Skin epidermis (tissue), 12 donors: ENCODE measurements around the gene PGBD5.
A peak's percentile ranks its signal among the peaks of the same experiment; 100 is the strongest.

Experiments used
- H3K27ac ChIP-seq, 21 experiments: fragments of 200-600 bp; sonication (generic) in 11 of 21; one replicate each; pipeline ENCODE4 v1.5.0; 2020; ENCODE audit warnings: mild to moderate bottlenecking in 3 of 21, inconsistent platforms in 2 of 21, moderate library complexity in 2 of 21
- H3K4me3 ChIP-seq, 7 experiments: fragments of 200-600 bp; sonication (generic) in 2 of 7; one replicate each; pipeline ENCODE4 v1.5.0; 2020; ENCODE audit warnings: inconsistent platforms in 2 of 7, mild to moderate bottlenecking in 2 of 7, moderate library complexity in 1 of 7

PGBD5 gene

DNA sequence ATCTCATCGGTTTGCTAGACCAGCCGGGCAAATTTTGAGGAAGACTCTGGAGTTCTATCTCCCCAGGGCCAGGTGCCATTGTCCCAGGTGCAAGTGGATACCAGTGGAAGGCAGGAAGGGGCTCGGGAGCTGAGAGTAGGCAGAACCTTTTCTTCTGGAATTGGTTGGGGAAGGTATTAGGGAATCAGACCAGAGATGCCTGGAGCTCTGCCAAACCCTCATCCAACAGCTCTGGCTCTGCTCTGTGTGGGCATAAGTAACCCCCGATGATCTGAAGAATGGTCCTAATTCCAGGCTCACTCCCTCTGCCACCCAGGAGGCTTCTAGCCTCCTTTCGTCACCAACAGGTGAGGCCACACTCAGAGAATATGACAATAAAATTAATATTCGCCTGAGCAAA, 69.9 kb downstream of the PGBD5 start:
- no peak overlapping the region for H3K27ac ChIP-seq
- no peak overlapping the region for H3K4me3 ChIP-seq

DNA sequence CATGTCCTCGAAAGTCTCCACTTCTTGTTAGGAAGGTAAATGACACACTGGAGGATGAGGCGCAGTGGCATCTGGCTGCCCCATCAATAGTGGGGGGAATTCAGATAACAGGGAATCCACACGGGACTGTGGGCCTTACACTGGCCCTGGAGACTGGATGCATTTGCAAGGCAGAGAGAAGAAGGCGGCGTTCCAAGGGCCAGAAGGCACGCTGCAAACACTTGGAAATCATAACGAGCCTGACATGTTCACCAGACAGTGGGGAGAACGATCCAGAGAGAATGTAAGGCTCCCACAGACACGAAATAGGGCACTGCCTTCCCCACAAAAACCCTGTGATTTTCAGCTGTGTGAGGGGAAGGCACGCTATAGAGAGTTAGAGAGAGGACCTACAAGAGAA, 70.5 kb downstream of the PGBD5 start:
- Histone ChIP-seq H3K4me3 (no peak overlapping the region), H3K27ac (no peak overlapping the region)

DNA sequence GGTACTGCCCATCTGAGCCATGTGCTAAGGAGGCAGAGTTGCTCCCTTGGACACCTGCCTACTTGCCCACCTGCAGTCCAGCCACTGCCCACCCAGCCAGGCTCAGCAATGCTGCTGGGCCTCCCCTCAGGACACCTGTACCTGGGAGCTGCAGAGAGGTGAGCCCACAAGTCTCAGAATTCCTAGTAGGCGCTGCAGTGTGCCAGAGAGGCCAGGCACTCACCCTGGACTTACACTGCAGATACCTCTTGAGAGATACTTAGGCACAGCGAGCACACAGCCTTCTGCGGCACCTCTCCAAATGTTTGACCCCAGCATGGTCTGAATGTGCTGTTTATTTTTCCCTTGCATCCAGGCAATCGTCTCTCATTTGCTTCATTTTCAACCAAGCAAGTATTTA, 71.0 kb downstream of the PGBD5 start:
- Histone ChIP-seq H3K27ac (no peak overlapping the region), H3K4me3 (no peak overlapping the region)

DNA sequence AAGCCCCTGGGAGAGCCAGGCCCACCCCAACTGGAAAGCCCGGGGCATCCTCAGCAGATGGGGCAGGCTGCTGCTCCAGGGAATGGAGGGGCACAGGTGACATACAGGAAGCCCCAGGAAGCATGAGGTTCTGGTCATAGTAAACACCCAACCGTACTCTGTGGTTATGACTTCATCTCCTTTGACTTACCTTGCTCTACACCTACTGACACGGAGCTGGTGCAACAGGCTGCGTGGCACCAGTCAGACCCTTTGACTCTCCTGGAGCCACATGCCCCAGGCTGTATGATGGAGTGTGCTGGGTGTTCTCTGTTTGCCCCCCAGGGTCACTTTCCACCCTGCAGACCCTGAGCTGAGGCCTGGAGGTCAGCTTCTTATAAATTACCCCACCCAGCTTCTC, 72.1 kb downstream of the PGBD5 start:
- no peak overlapping the region for H3K27ac ChIP-seq

GRCh38 chr1:230352537-230352936, 73.6 kb downstream of the PGBD5 start:
- H3K27ac ChIP-seq, result no peak overlapping the region
- no peak overlapping the region for H3K4me3 ChIP-seq

More for the DNA sequence above, 72.1 kb downstream of the PGBD5 start:
- H3K4me3 ChIP-seq, result no peak overlapping the region

GRCh38 chr1:230351983-230352382, 74.1 kb downstream of the PGBD5 start:
- Histone ChIP-seq H3K4me3 (no peak overlapping the region), H3K27ac (no peak overlapping the region)

- no peak overlapping the region for H3K27ac ChIP-seq
- H3K4me3 ChIP-seq, result no peak overlapping the region
These were observed 74.6 kb downstream of the PGBD5 start for GRCh38 chr1:230351514-230351913.

- no peak overlapping the region for H3K27ac ChIP-seq
- H3K4me3 ChIP-seq, result no peak overlapping the region
These were observed 75.8 kb downstream of the PGBD5 start for GRCh38 chr1:230350208-230350921.

- H3K27ac ChIP-seq, result no peak overlapping the region
- H3K4me3 ChIP-seq, result no peak overlapping the region
These were observed 77.1 kb downstream of the PGBD5 start for GRCh38 chr1:230349020-230349393.

DNA sequence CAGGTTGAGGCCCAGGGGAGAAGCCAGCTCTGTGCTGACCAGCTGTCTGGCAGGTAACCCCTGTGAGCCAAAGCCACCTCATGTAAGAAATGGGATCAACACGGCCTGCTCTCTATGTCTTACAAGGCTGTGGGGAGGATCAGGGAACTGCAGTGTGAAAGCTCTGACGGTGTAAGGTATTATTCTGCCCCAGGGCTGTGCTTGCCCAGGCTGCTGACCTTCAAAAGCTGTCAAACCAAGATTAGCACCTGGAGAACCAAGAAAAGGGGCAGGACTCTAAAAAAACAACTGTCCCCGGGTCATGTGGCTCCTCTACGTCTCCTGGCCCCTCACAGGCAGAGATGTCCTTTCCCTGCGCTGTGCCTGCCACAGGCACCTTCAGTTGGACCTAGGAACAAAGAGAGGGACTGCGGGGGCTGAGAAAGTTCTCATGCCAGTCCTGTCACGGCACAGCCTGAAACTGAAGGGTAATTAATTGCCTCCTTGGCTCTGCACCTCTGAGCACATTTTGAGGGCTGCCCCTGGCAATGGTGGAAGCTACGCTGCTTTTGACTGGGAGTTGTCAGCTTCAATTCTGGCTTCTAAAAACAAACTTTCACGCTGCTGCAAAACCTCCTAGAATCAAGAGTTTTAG, 77.6 kb downstream of the PGBD5 start:
- Histone ChIP-seq H3K27ac (no peak overlapping the region), H3K4me3 (no peak overlapping the region)

- Histone ChIP-seq H3K4me3 (no peak overlapping the region), H3K27ac (no peak overlapping the region)
These were observed 78.2 kb downstream of the PGBD5 start for GRCh38 chr1:230347896-230348295.

- Histone ChIP-seq H3K27ac (peak overlapping the region in 2 of 21 experiments; percentile 13 to 51), H3K4me3 (no peak overlapping the region)
These were observed 80.8 kb downstream of the PGBD5 start for GRCh38 chr1:230345139-230345885.

DNA sequence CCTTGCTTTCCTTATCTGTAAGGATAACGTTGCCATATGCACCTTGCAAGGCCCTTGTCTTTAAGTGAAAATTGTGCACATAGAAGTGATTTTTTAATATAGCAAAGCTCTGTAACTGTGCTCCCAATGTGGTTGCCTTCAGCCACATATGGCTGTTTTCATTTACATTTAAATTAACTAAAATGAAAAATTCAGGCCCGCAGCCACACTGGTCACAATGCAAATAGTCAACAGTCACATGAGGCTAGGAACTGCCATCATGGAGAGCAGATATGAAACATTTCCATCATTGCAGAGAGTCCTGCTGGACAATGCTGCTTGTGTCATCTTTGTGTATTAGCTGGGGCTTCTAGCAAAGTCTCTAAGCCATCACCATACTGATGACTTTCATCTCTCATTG, 83.4 kb downstream of the PGBD5 start:
- H3K27ac ChIP-seq, result no peak overlapping the region
- no peak overlapping the region for H3K4me3 ChIP-seq

- no peak overlapping the region for H3K27ac ChIP-seq
These were observed 84.1 kb downstream of the PGBD5 start for GRCh38 chr1:230342019-230342418.

DNA sequence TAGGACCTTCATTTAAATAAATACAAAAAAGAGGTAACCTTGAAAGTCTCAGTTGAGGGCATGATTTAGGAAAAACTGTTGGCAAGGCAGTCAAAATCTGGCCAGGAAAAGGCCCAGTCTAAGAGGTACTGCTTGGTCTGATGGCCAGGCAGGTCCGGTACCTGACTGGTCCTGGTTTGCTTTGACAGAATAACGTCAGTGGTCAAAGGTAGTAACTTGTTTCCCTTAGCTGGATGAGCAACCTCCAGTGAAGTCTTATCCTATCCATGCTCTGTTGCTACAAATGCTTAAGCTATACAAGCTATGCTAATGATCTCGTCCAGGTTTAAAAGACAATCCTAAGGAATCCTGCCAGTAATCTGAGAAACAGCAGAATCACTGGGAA, 85.0 kb downstream of the PGBD5 start:
- H3K4me3 ChIP-seq, result no peak overlapping the region
- no peak overlapping the region for H3K27ac ChIP-seq

More at GRCh38 chr1:230342019-230342418, 84.1 kb downstream of the PGBD5 start:
- no peak overlapping the region for H3K4me3 ChIP-seq

DNA sequence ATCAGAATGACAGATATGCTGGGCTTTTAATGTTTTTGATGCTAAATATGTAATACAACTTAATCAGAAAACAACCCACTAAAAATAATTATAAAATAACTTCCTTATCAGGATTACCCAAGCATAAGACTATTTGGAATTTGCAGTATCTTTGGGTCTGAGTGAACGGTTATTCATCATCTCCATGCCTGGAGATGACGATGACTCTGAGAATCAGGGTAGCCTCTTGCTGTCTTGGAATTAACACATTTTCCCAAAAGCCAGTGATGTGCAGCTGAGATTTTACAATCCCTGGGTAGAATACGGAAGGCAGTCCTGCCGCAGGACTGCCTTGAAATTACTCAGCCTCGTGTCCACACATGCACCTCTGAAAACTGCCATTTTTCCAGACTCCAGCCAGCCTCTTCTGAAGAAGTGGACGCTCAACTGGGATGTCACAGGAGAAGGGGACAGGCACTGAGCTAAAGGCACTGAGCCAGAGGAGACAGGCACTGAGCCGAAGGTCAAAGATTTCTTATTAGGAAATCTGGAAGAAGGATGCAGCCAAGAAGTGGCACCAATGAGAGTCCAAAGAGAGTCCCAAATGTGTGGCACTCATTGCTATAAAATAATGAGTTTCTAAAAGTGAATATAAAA, 85.5 kb downstream of the PGBD5 start:
- Histone ChIP-seq H3K27ac (no peak overlapping the region), H3K4me3 (no peak overlapping the region)

DNA sequence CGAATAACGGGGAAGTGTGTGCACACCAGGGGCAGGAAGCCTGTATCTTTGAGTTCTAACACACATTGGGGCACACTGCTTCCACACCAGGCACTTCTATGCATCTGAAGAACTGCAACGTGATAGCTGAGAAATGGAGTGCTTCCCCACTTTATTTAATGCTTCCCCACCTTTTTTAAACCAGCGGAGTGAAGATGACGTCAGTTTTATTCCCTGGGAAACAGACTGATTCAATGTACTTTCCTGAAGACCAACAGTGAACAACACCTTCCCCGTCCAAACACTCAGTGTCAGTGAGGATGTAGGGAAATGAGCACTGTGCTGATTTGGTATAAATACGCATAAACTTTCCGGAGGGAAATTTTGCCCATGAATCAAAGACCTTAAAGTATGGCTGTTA, 87.1 kb downstream of the PGBD5 start:
- no peak overlapping the region for H3K27ac ChIP-seq
- H3K4me3 ChIP-seq, result no peak overlapping the region

GRCh38 chr1:230337266-230337665, 88.9 kb downstream of the PGBD5 start:
- no peak overlapping the region for H3K4me3 ChIP-seq
- H3K27ac ChIP-seq, result no peak overlapping the region

- no peak overlapping the region for H3K27ac ChIP-seq
These were observed 90.1 kb downstream of the PGBD5 start for GRCh38 chr1:230335861-230336522.

GRCh38 chr1:230334447-230334837, 91.7 kb downstream of the PGBD5 start:
- Histone ChIP-seq H3K27ac (no peak overlapping the region), H3K4me3 (no peak overlapping the region)

More at GRCh38 chr1:230335861-230336522, 90.1 kb downstream of the PGBD5 start:
- H3K4me3 ChIP-seq, result no peak overlapping the region
